ENCODE results near the gene BLTP2. TPM values are rescaled to one million over a fixed set of nuclear protein-coding genes. Genes with fewer than 3 reads are reported as not detected.

The BLTP2 gene
- total RNA-seq, 1 donor from 2014 or later, result 151 TPM

GRCh38 chr17:28598799-28599310, 46.1 kb downstream of the BLTP2 start, which contains the start of gene SPAG5:
Gene SPAG5 (minus strand): TSS chr17:28599025. CDS start chr17:28598946, 79 bp downstream.
- DNase-seq (ENCODE audit: low read depth in 2 of 2), result peak; percentile 93 to 96

- no peak for DNase-seq (ENCODE audit: low read depth in 2 of 2)
These were observed 46.6 kb downstream of the BLTP2 start for GRCh38 chr17:28598389-28598788.

- DNase-seq (ENCODE audit: low read depth in 2 of 2), result no peak
These were observed 47.2 kb downstream of the BLTP2 start for GRCh38 chr17:28597606-28598383.

Other genes starting within 250 kb of the BLTP2 start
- gene SLC46A1, start 238.9 kb downstream of the BLTP2 start, total RNA-seq, result 0.44 and 0.60 TPM in 2 replicates
- not detected in 2 replicates for gene SLC13A2, start 171.5 kb downstream of the BLTP2 start, total RNA-seq
- gene FOXN1, start 138.8 kb downstream of the BLTP2 start, total RNA-seq, result not detected in 2 replicates
- 21.1 and 26.4 TPM in 2 replicates for gene UNC119, start 92.5 kb downstream of the BLTP2 start, total RNA-seq
- gene PIGS, start 73.6 kb downstream of the BLTP2 start, total RNA-seq, result 43.8 and 47.4 TPM in 2 replicates
- gene ALDOC, start 68.3 kb downstream of the BLTP2 start, total RNA-seq, result 26.2 and 32.7 TPM in 2 replicates
- gene SPAG5, start 46.1 kb downstream of the BLTP2 start, total RNA-seq, result 6.2 and 12.4 TPM in 2 replicates
- gene RSKR, start 31.0 kb downstream of the BLTP2 start, total RNA-seq, result 2.2 and 3.2 TPM in 2 replicates
- gene SDF2, start 16.7 kb upstream of the BLTP2 start, total RNA-seq, result 61.7 and 105 TPM in 2 replicates
- gene SUPT6H, start 17.0 kb upstream of the BLTP2 start, total RNA-seq, result 34.2 and 42.3 TPM in 2 replicates
- 0.20 and 0.22 TPM in 2 replicates for gene PROCA1, start 66.7 kb upstream of the BLTP2 start, total RNA-seq
- 11.3 and 22.2 TPM in 2 replicates for gene RAB34, start 72.7 kb upstream of the BLTP2 start, total RNA-seq
- gene RPL23A, start 74.8 kb upstream of the BLTP2 start, total RNA-seq, result 479 and 600 TPM in 2 replicates
- 0.87 and 1.2 TPM in 2 replicates for gene TLCD1, start 81.1 kb upstream of the BLTP2 start, total RNA-seq
- gene NEK8, start 83.6 kb upstream of the BLTP2 start, total RNA-seq, result 1.3 and 1.6 TPM in 2 replicates
- 22.2 and 26.2 TPM in 2 replicates for gene TRAF4, start 98.9 kb upstream of the BLTP2 start, total RNA-seq
- gene FAM222B, start 197.6 kb upstream of the BLTP2 start, total RNA-seq, result 4.1 and 6.5 TPM in 2 replicates
- gene ERAL1, start 209.9 kb upstream of the BLTP2 start, total RNA-seq, result 23.1 and 24.6 TPM in 2 replicates

Measured in lung microvascular endothelial cell (primary cell).